Inflammatory macrophage treated with lipopolysaccharide for 4 hours (primary cell): ENCODE measurements around the gene CD34.

Experiments used
- DNase-seq: peaks from one replicate; pipeline ENCODE4 v3.0.0-alpha.2; 2020

The CD34 gene

DNA sequence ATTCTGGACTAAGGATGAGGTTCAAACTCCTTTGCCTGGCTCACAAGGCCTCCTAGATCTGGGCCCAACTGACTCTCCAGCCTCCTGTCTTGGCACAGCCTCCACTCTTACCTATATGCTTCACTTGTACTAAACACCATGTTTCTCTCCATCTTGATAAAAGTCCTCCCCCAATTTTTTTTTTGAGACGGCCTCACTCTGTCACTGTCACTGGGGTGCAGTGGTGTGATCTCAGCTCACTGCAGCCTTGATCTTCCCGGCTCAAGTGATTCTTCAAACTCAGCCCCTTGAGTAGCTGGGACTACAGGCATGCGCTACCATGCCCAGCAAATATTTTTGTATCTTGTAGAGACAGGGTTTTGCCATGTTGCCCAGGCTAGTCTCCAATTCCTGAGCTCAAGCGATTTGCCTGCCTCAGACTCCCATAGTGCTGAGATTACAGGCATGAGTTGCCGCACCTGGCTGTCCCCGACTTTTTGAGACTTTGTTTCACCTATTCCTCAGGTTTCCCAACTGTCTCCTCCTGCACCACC is 39.7 kb downstream of the CD34 start:
- DNase-seq: no peak

DNA sequence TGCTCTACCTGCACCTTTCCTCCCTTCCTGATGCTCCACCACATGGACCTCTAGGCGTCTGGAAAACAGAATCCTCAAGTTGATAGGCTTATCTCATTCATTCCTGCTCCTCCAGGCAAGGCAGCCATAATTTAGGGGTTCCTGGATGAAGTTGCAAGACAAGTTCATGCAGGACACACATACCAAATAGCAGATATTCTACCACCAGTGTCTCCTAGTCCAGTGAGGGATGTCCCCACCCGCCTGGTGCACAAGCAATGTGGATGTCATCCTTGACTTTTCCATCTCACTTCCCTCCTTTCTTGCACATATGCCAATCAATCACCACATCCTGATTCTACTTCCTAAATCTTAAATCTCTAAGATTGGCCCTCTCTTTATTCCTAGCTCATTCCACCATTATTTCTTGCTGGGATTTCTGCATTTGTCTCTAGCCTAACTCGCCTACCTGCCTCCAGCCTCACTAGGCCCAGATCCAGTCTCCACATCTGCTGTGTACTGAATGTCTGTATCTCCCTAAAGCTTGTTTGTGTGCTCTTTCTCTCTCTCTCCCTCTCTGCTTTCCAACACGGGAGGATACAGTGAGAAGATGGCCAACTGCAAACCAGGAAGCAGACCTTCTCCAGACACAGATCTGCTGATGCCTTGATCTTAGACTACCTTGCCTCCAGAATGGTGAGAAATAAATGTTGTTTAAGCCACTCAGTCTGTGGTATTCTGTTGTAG is 40.5 kb downstream of the CD34 start:
- DNase-seq: peak; percentile 51

DNA sequence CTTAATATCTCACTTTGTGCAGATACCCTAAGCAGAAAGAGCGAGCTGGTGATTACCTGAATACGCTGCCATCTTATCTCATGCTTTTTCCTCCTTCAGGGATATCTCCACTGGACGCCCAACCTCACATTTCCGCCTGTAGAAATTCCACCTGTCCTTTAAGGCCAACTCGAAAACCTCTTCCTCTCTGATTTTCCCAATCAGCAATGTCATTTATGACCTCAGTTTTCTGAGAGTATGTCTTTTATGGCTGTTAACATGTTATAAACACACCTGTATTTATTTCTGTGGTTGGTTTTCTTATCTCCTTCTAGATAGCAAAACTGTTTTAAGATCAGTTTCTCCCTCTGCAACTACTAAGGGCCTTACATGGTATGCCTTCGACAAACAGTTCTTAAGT is 41.1 kb downstream of the CD34 start:
- DNase-seq: no peak

DNA sequence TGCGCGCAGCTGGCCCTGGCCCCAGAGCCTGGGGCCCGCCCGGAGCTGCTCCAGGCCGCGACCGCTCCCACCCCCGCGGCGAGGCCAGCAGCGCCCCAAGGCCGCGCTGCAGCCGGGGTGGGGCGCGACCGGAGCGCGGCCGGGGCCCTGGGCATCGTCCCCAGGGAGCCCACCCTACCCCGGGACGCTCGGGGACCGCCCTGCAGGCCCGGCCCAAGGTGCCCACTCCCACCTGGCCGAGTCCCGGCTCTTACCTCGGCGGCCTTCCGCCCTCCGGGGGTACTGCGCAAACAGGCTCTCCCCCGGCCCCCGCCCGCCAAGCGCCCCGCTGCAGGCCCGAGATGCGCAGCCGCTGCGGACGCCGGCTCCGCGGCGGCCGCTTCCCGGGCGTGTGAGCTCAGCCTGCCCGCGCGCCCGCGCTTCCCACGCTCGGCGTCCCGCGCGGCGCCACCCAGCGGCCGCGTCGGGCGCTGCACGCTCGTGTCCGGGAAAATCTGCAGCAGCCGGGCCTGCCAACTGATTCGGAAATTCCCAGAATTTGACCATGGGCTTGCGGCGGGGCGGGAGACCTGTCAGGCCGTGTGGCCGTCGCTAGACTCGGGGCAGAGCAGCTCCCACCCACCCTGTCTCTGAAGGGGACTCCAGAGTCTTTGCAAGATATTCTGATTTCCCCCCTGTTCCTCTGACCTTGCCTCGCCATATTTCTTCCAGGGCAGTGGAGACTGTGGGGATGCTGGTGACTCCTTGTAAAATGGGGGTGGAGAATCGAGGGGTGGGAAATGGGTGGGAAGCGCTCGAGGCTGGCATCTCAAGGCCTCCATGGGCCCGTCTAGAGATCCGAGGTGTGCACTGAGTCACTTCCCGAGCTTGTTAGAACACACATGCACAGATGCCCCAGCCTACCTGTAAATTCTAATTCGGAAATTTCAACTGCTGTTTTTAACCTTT is 41.9 kb downstream of the CD34 start:
- peak; percentile 77 for DNase-seq

DNA sequence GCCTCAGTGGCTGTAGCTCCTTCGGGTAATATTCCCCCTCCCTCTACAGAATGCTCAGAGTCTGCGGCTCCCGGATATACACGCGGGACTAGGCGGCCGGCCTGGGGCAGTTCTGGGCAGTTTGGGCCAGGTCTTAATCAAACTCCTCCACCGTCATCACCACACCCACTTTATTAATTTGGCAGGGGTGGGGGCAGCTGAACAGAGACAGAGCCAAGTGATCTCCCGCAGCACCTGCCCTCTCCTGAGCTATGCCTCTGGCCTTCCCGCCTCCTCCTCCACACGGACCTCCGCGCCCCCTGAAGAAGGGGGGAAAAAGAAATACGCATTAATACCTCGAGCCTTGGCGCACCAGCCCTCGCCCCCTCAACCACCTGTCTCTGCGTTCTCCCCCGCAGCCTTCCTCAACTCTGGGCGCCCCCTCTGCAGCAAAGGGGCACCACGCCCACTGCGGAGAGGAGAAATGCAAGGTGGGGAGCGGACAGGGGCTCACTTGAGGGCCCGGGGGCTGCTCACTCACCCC is 42.6 kb downstream of the CD34 start:
- no peak for DNase-seq

DNA sequence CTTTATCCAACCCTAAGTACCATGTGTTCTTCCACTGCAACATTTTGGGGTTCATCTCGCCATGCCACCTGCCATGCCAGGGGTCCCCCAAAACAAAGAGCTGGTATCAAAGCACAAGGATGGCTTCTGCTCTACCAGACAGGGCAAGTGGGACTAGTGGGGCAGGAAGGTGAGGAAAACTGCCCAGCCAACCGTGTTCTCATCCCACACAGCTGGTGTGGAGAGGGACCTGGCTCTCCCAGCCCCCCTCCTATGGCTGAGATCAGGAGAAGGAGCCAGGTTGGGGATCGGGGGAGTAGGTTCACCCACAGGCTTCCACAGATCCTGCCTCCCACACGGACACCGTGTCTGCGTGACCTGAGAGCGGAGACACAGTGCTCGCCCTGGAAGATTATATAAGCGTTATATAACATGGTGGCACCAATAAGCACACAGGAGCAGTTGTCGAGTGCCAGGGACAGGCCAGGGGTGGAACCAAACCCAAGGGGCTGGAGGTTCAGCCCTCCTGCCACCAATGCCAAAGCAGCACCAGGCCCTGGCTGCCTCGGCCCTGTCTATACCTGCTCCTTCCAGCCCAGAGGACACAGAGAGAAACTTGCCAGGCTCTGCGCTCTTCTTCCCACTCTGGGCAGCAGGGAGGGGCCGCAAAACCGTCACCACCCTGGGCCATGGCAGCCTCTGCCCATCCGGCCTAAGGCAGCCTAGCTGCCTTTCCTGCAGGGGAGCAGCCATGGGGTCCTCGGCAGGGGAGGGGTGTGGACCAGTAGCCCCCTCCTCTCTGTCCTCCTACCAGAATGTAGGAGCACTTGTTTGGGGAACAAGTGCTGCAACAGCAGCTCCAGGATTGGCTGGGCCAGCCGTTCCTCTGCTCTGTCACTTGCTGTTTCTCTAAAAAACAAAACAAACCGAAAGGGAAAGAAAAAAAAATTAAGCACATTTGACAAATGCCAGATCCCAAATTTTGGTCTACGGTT is 43.5 kb downstream of the CD34 start:
- DNase-seq: peak; percentile 73

DNA sequence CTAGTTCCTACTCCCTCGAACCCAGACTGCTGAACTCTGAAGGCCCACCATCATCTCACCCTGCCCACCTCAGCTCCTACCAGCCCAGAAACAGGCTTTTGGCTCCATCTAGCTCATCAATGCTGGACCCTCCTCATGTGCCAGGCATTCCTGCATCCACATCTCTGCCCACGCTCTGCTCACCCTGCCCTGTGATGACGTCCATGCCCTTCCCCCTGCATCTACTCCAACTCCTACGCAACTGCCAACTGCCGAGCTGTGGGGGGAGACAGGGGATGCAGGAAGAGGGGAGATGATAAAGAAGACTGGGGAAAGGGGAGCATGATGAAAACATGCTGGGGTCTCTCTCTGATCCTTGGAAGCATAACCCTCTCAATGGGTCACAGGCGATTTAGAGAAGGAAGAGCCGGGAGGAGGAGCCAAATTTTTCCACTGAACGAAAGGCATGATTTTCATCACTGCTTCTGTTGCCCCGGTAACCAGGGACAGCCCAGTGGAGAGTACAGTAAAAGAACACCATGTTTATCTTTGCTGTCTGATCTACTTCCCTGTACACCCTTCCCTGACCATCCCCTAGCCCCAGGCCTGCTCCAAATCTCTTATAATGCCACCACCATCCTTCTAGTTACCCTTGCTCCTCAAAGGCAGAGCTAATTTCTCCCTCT is 44.3 kb downstream of the CD34 start:
- DNase-seq: peak; percentile 62

DNA sequence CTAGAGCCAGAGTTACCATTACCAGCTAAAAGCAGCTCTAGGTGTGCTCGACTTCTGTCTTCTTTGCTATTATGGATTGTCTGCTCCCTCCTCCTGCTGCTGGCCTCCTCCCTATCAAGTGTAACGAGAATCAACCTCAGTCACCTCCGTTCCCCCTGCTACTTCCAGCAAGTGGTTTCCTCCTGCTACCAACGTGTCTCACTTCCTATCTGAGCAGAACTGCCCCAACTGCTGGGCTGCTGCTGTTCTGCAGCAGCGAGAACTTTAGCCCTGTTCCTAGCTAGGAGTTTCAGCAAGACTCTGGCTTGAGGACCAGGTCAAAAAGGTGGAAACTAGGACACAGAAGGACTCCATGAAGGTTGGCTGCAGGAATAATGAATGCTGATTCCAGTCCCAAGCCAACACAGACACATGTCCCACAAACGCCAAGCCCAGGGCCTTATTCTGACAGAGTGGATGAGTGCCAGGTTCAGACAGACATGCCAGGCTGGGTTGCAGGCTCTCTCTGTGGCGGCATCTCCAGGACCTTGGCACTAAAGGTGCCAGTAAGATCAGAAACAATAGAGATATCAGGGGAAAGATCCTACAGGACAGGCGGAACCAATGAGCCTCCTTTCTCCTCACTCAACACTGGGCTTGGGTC is 46.9 kb downstream of the CD34 start:
- peak; percentile 66 for DNase-seq

DNA sequence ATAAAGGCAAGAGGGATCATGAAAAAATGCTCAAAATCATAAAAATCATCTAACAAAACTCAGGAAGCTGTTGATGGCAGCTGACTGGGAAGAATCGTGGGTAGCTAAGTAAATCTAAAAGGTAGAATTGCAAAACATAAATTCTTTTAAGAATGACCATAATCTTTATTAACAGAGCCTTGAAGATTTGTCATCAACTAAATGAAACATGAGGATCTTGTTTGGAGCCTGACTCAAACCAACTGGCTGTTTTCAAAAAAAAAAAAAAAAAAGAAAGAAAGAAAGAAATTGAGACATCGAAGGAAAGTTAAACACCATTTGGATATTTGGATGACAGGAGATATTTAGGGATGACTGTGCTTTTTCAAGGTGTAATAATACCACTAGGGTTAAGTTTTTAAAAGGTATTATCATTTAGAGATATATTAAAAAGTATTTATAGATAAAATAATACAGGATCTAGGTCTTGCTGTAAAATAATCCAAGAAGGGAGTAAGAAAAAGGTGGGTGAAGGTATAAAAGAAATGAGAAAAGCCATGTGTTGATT is 48.6 kb downstream of the CD34 start:
- DNase-seq: no peak

DNA sequence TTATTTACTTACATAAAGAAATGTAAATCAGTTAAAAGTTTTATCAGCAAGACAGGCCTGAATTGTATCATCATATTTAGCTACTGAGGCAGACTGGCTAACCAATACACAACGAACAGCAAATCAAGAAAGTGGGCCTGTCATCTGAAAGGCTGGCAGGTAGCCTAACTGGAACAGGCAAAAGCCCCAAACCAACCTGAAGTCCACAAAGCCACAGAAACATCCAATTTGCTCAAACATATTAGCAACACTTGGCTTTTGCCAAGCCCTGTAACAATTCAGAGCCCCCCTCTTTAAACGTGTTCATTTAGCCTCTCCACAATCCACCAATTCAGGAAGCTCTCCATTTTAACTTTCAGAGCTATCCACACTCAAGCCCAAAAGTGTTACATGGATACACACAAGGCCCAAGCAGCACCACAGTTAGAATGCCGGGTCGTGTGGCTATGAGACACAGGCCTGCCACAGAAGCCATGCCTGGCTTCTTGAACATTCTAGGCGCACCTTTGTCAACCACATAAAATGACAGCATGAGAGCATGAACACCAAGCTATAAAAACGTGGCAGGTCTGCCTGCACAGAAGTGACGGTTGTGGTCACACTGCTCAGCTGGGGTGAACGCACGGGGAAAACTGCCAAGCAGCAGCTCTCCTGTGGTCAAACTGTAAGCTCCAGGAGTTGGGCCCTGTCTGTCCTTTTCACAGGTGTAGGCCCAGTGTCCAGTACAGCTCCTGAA is 49.3 kb downstream of the CD34 start:
- DNase-seq: no peak

DNA sequence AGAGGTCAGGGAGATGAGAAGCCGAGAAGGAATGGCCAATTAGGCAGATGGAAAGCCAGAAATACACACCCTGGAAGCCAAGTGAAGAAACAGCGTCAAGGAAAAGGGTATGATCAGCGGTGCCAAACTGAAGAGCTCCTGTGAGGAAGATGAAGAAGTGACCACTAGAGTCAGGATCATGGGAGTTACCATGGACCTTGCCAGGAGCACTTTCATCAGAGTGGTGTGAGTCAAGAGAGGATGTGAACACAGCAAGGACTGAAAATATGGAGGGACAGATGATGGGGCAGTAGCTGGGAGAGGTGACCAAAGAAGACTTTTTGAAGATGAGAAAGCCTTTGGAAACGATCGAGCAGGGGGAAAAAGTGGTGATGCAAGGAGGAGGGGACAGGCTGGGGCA is 50.4 kb downstream of the CD34 start:
- no peak for DNase-seq

DNA sequence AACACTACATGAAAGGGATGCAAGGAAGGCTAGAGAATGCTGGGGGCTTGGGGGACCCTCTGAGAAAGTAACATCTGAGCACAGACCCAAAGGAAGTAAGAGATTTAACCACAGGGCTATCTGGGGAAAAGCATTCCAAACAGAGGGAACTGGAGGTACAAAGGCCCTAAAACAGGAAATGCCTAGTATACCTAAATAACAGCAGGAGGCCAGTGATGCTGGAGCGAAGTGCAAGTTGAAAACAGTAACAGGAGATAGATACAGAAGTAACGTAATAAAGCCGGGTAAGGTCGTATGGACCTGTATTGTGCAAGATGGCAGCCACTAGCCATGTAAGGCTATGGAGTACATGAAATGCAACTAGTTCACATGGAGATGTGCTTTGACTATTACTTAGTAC is 52.1 kb downstream of the CD34 start:
- DNase-seq: no peak

DNA sequence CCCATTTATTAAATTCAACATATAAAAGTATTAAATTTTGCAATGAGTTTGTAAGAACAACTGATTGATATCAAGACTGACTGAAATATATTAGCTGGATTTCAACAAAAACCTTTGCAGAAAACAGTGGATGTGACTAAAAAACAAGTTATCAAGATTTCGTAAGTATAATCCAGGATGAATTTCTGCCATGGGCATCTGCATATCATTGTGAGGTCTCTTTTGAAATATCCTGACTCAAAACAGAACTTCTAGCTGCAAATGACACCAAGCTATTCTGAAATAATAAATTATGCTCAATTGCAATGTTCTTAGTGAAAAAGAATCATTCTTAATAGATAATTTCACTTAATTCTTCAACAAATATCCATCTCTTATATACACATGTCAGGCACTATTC is 52.6 kb downstream of the CD34 start:
- DNase-seq: no peak

DNA sequence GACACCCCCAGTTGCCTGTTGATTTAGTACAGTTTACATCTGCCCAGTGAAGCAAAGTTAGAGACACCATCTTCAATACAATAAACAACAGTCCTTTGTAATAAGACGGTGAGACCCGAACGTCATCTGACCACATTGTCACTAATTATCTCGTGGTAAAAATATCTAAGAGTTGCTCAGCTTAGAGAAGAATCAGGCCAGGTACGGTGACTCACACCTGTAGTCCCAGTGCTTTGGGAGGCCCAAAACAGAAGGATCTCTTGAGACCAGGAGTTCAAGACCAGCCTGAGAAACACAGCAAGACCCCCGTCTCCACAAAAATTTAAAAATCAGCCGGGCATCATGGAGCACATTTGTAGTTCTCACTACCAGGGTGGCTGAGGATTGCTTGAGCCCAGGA is 53.5 kb downstream of the CD34 start:
- no peak for DNase-seq

DNA sequence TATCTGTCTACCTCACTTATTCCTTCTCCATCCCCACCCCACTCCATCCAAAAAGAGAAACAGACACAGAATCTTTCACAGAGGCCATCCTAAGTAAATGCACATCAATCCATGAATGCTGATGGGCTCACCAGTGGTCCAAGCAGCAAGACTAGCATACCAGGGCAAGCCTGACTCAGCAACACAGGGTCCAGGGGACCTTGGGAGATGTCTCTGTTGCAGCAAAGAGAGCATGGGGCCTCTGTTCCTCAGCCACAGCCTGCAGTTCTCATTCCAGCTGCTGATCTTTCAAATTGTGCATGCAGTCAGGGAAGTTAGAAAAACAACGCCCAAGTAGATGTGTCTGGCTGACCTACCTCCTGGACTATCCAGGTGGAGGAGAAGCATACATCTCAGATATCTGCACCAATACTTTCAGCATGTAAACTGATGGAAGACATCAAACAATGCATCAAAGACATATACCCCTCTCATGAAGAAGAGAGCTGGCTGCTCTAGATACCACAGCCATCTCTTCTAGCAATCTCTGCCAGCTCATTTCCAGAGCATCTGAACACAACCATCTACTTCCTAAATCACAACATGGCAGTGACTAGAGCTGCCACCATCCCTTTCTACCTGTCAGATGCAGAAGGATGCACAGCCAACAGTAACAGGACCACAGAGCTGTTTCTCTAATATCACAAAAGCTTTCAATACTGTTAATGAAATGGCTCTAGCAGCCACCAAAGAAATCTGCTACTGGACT is 54.5 kb downstream of the CD34 start:
- DNase-seq: no peak

DNA sequence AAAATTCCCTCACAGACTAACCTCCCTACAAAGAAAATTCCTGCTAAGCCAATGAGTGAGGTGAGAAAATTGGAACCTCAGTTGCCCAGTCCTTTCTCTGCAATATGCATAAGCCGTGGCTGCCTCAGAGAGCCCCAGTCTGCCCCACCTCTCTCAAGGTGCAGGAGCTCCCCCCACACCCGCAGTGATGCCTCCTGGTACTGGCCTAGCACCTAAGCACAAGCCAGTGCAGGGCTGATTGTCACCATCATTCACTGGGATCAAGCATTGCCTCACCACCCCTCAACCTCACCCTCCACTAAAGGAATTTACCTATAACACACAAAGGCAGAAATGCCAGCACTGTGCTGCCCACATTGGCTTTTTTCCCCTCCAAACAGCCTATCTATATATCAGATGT is 56.9 kb downstream of the CD34 start:
- DNase-seq: no peak

DNA sequence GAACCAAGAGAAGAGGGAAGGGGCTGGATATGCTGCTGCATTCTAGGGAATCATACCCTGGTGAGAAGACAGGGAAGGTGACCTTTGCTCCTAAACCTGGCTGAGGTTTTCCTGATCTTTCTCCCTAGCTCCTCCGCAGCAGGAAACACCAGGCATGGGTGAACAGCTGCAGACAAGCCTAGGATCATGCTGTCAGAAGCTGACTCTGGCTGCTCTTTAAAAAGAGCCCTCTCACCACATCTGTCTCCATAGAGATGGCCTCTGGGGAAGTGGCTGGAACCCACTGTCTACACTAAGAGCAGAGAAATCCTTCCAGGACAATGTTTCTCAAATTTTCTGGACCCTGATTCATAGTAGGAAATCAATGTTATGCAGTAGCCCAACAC is 57.6 kb downstream of the CD34 start:
- no peak for DNase-seq

DNA sequence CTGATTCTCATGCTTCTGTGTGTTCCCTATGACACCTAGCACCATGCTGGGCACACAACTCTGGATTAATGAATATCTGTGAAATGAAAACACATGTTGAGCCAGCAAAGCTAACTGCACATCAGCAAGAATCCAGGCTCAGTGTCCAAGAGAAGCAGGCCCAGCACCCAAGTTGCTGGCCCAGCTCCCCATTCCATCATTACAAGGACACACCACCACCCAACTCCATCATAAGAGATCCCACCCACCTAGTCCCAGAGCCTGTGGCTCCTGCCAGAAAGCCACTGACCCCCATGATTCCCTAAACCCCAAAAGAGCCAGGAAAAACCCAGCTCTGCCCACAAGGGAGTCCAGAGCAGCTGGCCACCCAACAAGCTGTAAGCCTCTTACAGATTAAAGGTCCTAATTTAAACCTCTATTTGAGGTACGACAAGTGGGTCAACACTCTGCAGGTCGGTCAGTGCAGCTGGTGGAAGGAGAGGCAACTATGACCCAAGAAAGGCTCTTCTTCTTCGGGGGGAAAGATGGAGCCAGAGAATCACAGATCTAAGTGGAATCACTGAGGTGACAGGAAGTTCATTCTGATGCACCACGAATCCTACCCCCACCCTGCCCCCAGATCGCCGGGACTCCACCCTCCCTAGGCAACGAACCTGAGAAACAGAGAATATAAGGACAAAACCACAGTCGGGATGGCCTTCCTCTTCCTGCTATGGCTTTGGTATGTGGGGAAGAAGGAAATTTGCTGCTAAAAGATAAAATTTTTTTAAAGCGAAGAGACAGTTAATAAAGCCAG is 58.2 kb downstream of the CD34 start:
- no peak for DNase-seq

DNA sequence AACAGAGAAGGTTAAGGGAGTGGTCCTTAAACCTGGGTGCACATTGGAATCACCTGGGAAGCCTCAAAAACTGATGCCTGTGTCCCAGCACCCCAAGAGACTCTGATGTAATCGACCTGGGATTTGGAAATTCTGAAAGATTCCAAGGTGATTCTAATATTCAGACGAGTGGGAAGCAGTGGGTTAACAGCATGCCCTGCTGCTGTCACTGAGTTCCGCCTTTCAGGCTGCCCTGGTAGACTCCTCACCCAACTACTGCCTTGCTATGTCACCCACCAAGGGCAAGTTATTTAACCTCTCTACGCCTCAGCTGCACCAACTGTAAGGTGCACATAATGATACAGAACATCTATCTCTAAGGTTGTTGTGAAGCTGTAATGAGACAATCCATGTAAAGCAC is 59.2 kb downstream of the CD34 start:
- no peak for DNase-seq
